ENCODE measurements around the gene NINJ2.
A peak's percentile ranks its signal among the peaks of the same experiment; 100 is the strongest.
"Not testable (repeated sequence)": the region's sequence is repeated elsewhere in the genome, so short reads cannot be mapped to it uniquely, and the experiment has no call there.

The NINJ2 gene

GRCh38 chr12:581321-581720, 81.9 kb downstream of the NINJ2 start:
- Histone ChIP-seq H3K27me3 (ENCODE audit: control insufficient read depth in 1 of 2, insufficient read depth in 2 of 2, low read length in 2 of 2) (no peaks in the 10 kb centered on the region), H3K27ac (ENCODE audit: low read depth, low read length) (no peak overlapping the region), H3K4me1 (ENCODE audit: control insufficient read depth in 1 of 2, insufficient read depth in 2 of 2, low read length in 2 of 2) (peaks cover 0 to 3% of the 10 kb centered on the region in 2 donors), H3K36me3 (ENCODE audit: control insufficient read depth in 1 of 2, insufficient read depth in 2 of 2, low read length in 2 of 2) (no peaks in the 10 kb centered on the region), H3K9me3 (ENCODE audit: control insufficient read depth in 1 of 2, low read length in 2 of 2) (no peaks in the 10 kb centered on the region), H3K4me3 (ENCODE audit: low read depth in 1 of 2, low read length in 2 of 2) (no peak overlapping the region), H3K9ac (ENCODE audit: low read depth in 1 of 2, low read length in 2 of 2) (no peak overlapping the region)

GRCh38 chr12:580813-581212, 82.4 kb downstream of the NINJ2 start:
- H3K4me1 ChIP-seq (ENCODE audit: control insufficient read depth in 1 of 2, insufficient read depth in 2 of 2, low read length in 2 of 2), result peaks cover 2 to 7% of the 10 kb centered on the region in 2 donors
- no peak overlapping the region for H3K9ac ChIP-seq (ENCODE audit: low read depth in 1 of 2, low read length in 2 of 2)
- H3K9me3 ChIP-seq (ENCODE audit: control insufficient read depth in 1 of 2, low read length in 2 of 2), result no peaks in the 10 kb centered on the region
- H3K27me3 ChIP-seq (ENCODE audit: control insufficient read depth in 1 of 2, insufficient read depth in 2 of 2, low read length in 2 of 2), result no peaks in the 10 kb centered on the region
- H3K4me3 ChIP-seq (ENCODE audit: low read depth in 1 of 2, low read length in 2 of 2), result no peak overlapping the region
- no peaks in the 10 kb centered on the region for H3K36me3 ChIP-seq (ENCODE audit: control insufficient read depth in 1 of 2, insufficient read depth in 2 of 2, low read length in 2 of 2)
- no peak overlapping the region for H3K27ac ChIP-seq (ENCODE audit: low read depth, low read length)

- H3K9ac ChIP-seq (ENCODE audit: low read depth in 1 of 2, low read length in 2 of 2), result no peak overlapping the region
- peaks cover 5 to 10% of the 10 kb centered on the region in 2 donors for H3K4me1 ChIP-seq (ENCODE audit: control insufficient read depth in 1 of 2, insufficient read depth in 2 of 2, low read length in 2 of 2)
- no peaks in the 10 kb centered on the region for H3K36me3 ChIP-seq (ENCODE audit: control insufficient read depth in 1 of 2, insufficient read depth in 2 of 2, low read length in 2 of 2)
- no peaks in the 10 kb centered on the region for H3K9me3 ChIP-seq (ENCODE audit: control insufficient read depth in 1 of 2, low read length in 2 of 2)
- H3K27me3 ChIP-seq (ENCODE audit: control insufficient read depth in 1 of 2, insufficient read depth in 2 of 2, low read length in 2 of 2), result no peaks in the 10 kb centered on the region
- H3K4me3 ChIP-seq (ENCODE audit: low read depth in 1 of 2, low read length in 2 of 2), result no peak overlapping the region
- no peak overlapping the region for H3K27ac ChIP-seq (ENCODE audit: low read depth, low read length)
Observed at GRCh38 chr12:579420-580110, 83.7 kb downstream of the NINJ2 start.

- Histone ChIP-seq H3K9me3 (ENCODE audit: control insufficient read depth in 1 of 2, low read length in 2 of 2) (no peaks in the 10 kb centered on the region), H3K27me3 (ENCODE audit: control insufficient read depth in 1 of 2, insufficient read depth in 2 of 2, low read length in 2 of 2) (no peaks in the 10 kb centered on the region), H3K4me1 (ENCODE audit: control insufficient read depth in 1 of 2, insufficient read depth in 2 of 2, low read length in 2 of 2) (peaks cover 5 to 10% of the 10 kb centered on the region in 2 donors), H3K27ac (ENCODE audit: low read depth, low read length) (no peak overlapping the region), H3K4me3 (ENCODE audit: low read depth in 1 of 2, low read length in 2 of 2) (no peak overlapping the region), H3K36me3 (ENCODE audit: control insufficient read depth in 1 of 2, insufficient read depth in 2 of 2, low read length in 2 of 2) (no peaks in the 10 kb centered on the region), H3K9ac (ENCODE audit: low read depth in 1 of 2, low read length in 2 of 2) (no peak overlapping the region)
Observed at GRCh38 chr12:578748-579419, 84.4 kb downstream of the NINJ2 start.

GRCh38 chr12:577994-578747, 85.1 kb downstream of the NINJ2 start:
- H3K4me3 ChIP-seq (ENCODE audit: low read depth in 1 of 2, low read length in 2 of 2); H3K4me1 ChIP-seq (ENCODE audit: control insufficient read depth in 1 of 2, insufficient read depth in 2 of 2, low read length in 2 of 2); H3K36me3 ChIP-seq (ENCODE audit: control insufficient read depth in 1 of 2, insufficient read depth in 2 of 2, low read length in 2 of 2); H3K27me3 ChIP-seq (ENCODE audit: control insufficient read depth in 1 of 2, insufficient read depth in 2 of 2, low read length in 2 of 2); H3K27ac ChIP-seq (ENCODE audit: low read depth, low read length); H3K9ac ChIP-seq (ENCODE audit: low read depth in 1 of 2, low read length in 2 of 2); H3K9me3 ChIP-seq (ENCODE audit: control insufficient read depth in 1 of 2, low read length in 2 of 2): not testable (repeated sequence)

- no peaks in the 10 kb centered on the region for H3K36me3 ChIP-seq (ENCODE audit: control insufficient read depth in 1 of 2, insufficient read depth in 2 of 2, low read length in 2 of 2)
- H3K4me3 ChIP-seq (ENCODE audit: low read depth in 1 of 2, low read length in 2 of 2), result peak overlapping the region; percentile 20 to 66
- H3K27ac ChIP-seq (ENCODE audit: low read depth, low read length), result no peak overlapping the region
- no peaks in the 10 kb centered on the region for H3K9me3 ChIP-seq (ENCODE audit: control insufficient read depth in 1 of 2, low read length in 2 of 2)
- no peak overlapping the region for H3K9ac ChIP-seq (ENCODE audit: low read depth in 1 of 2, low read length in 2 of 2)
- peaks cover 7 to 10% of the 10 kb centered on the region in 2 donors for H3K4me1 ChIP-seq (ENCODE audit: control insufficient read depth in 1 of 2, insufficient read depth in 2 of 2, low read length in 2 of 2)
- H3K27me3 ChIP-seq (ENCODE audit: control insufficient read depth in 1 of 2, insufficient read depth in 2 of 2, low read length in 2 of 2), result no peaks in the 10 kb centered on the region
Observed at GRCh38 chr12:576615-577110, 86.6 kb downstream of the NINJ2 start.

GRCh38 chr12:575948-576614, 87.2 kb downstream of the NINJ2 start:
- Histone ChIP-seq H3K9ac (ENCODE audit: low read depth in 1 of 2, low read length in 2 of 2) (peak overlapping the region in 1 of 2 donors; percentile 63), H3K36me3 (ENCODE audit: control insufficient read depth in 1 of 2, insufficient read depth in 2 of 2, low read length in 2 of 2) (no peaks in the 10 kb centered on the region)

GRCh38 chr12:575129-575502, 88.1 kb downstream of the NINJ2 start:
- Histone ChIP-seq H3K9ac (ENCODE audit: low read depth in 1 of 2, low read length in 2 of 2) (no peak overlapping the region), H3K27ac (ENCODE audit: low read depth, low read length) (no peak overlapping the region)

More at GRCh38 chr12:575948-576614, 87.2 kb downstream of the NINJ2 start:
- Histone ChIP-seq H3K9me3 (ENCODE audit: control insufficient read depth in 1 of 2, low read length in 2 of 2) (no peaks in the 10 kb centered on the region), H3K4me1 (ENCODE audit: control insufficient read depth in 1 of 2, insufficient read depth in 2 of 2, low read length in 2 of 2) (peaks cover 13% of the 10 kb centered on the region in 2 donors), H3K27me3 (ENCODE audit: control insufficient read depth in 1 of 2, insufficient read depth in 2 of 2, low read length in 2 of 2) (no peaks in the 10 kb centered on the region), H3K4me3 (ENCODE audit: low read depth in 1 of 2, low read length in 2 of 2) (peak overlapping the region; percentile 20 to 66), H3K27ac (ENCODE audit: low read depth, low read length) (no peak overlapping the region)

GRCh38 chr12:574475-575128, 88.6 kb downstream of the NINJ2 start:
- Histone ChIP-seq H3K4me1 (ENCODE audit: control insufficient read depth in 1 of 2, insufficient read depth in 2 of 2, low read length in 2 of 2) (peaks cover 21 to 28% of the 10 kb centered on the region in 2 donors), H3K9me3 (ENCODE audit: control insufficient read depth in 1 of 2, low read length in 2 of 2) (no peaks in the 10 kb centered on the region), H3K36me3 (ENCODE audit: control insufficient read depth in 1 of 2, insufficient read depth in 2 of 2, low read length in 2 of 2) (no peaks in the 10 kb centered on the region), H3K4me3 (ENCODE audit: low read depth in 1 of 2, low read length in 2 of 2) (no peak overlapping the region), H3K27me3 (ENCODE audit: control insufficient read depth in 1 of 2, insufficient read depth in 2 of 2, low read length in 2 of 2) (no peaks in the 10 kb centered on the region), H3K9ac (ENCODE audit: low read depth in 1 of 2, low read length in 2 of 2) (no peak overlapping the region), H3K27ac (ENCODE audit: low read depth, low read length) (no peak overlapping the region)

More at GRCh38 chr12:575129-575502, 88.1 kb downstream of the NINJ2 start:
- Histone ChIP-seq H3K36me3 (ENCODE audit: control insufficient read depth in 1 of 2, insufficient read depth in 2 of 2, low read length in 2 of 2) (no peaks in the 10 kb centered on the region), H3K9me3 (ENCODE audit: control insufficient read depth in 1 of 2, low read length in 2 of 2) (no peaks in the 10 kb centered on the region), H3K4me3 (ENCODE audit: low read depth in 1 of 2, low read length in 2 of 2) (no peak overlapping the region), H3K4me1 (ENCODE audit: control insufficient read depth in 1 of 2, insufficient read depth in 2 of 2, low read length in 2 of 2) (peaks cover 17 to 23% of the 10 kb centered on the region in 2 donors), H3K27me3 (ENCODE audit: control insufficient read depth in 1 of 2, insufficient read depth in 2 of 2, low read length in 2 of 2) (no peaks in the 10 kb centered on the region)
